H9 (cell line): Measurements from ENCODE around the gene COLEC12. TPM values are rescaled to one million over a fixed set of nuclear protein-coding genes. Genes with fewer than 3 reads are reported as not detected.

Experiments
- DNase-seq: peaks from one replicate; pipeline ENCODE4 v3.0.0-alpha.2; 2017
- H2AFZ ChIP-seq: one replicate; pipeline ENCODE4 v1.6.1; 2013; ENCODE audit warnings: mild to moderate bottlenecking, low read length, control low read depth, moderate library complexity
- H2AK5ac ChIP-seq: 2 replicates; pipeline ENCODE4 v1.6.1; 2013; ENCODE audit warnings: low read length, control low read depth, mixed read lengths; ENCODE audit not compliant: insufficient read length
- H2BK120ac ChIP-seq: one replicate; pipeline ENCODE4 v1.6.1; 2013; ENCODE audit warnings: low read depth, mild to moderate bottlenecking, low read length, control low read depth, inconsistent platforms; ENCODE audit not compliant: poor library complexity, severe bottlenecking
- H2BK12ac ChIP-seq: 2 replicates; pipeline ENCODE4 v1.6.1; 2013; ENCODE audit warnings: low read length, control low read depth, mixed read lengths, low read depth; ENCODE audit not compliant: insufficient read length
- H2BK15ac ChIP-seq: 2 replicates; pipeline ENCODE4 v1.6.1; 2013; ENCODE audit warnings: low read depth, low read length, control low read depth
- H2BK20ac ChIP-seq: one replicate; pipeline ENCODE4 v1.6.1; 2013; ENCODE audit warnings: low read depth, mild to moderate bottlenecking, low read length, control low read depth, inconsistent platforms; ENCODE audit not compliant: poor library complexity, severe bottlenecking
- H2BK5ac ChIP-seq: 2 replicates; pipeline ENCODE4 v1.6.1; 2013; ENCODE audit warnings: low read length, control low read depth, mixed read lengths; ENCODE audit not compliant: insufficient read length
- H3K14ac ChIP-seq: 2 replicates; pipeline ENCODE4 v1.6.1; 2013; ENCODE audit warnings: low read length, control low read depth; ENCODE audit not compliant: insufficient read depth
- H3K18ac ChIP-seq: 2 replicates; pipeline ENCODE4 v1.6.1; 2013; ENCODE audit warnings: low read depth, mild to moderate bottlenecking, mixed read lengths, low read length, control low read depth; ENCODE audit not compliant: insufficient read length
- H3K23ac ChIP-seq: 2 replicates; pipeline ENCODE4 v1.6.1; 2013; ENCODE audit warnings: low read length, control low read depth, mixed read lengths, low read depth; ENCODE audit not compliant: insufficient read length
- H3K23me2 ChIP-seq: 2 replicates; pipeline ENCODE4 v1.6.1; 2013; ENCODE audit warnings: low read depth, mild to moderate bottlenecking, mixed read lengths, low read length, control low read depth; ENCODE audit not compliant: insufficient read length, poor library complexity, severe bottlenecking
- H3K27ac ChIP-seq: 2 replicates; pipeline ENCODE4 v1.5.1; 2013; ENCODE audit warnings: low read length, control low read depth, mixed read lengths, low read depth; ENCODE audit not compliant: insufficient read length
- H3K27me3 ChIP-seq: 2 replicates; pipeline ENCODE4 v1.6.1; 2013; ENCODE audit warnings: low read length, control low read depth, inconsistent platforms; ENCODE audit not compliant: insufficient read depth
- H3K4ac ChIP-seq: 2 replicates; pipeline ENCODE4 v1.6.1; 2013; ENCODE audit warnings: low read depth, mild to moderate bottlenecking, control low read depth, inconsistent platforms, low read length, moderate library complexity
- H3K4me1 ChIP-seq: 2 replicates; pipeline ENCODE4 v1.6.1; 2013; ENCODE audit warnings: low read length, control low read depth, inconsistent platforms; ENCODE audit not compliant: insufficient read depth
- H3K4me2 ChIP-seq: 2 replicates; pipeline ENCODE4 v1.6.1; 2013; ENCODE audit warnings: low read length, control low read depth, mixed read lengths; ENCODE audit not compliant: insufficient read length, insufficient read depth
- H3K56ac ChIP-seq: 2 replicates; pipeline ENCODE4 v1.6.1; 2013; ENCODE audit warnings: low read depth, mild to moderate bottlenecking, mixed read lengths, low read length, control low read depth; ENCODE audit not compliant: insufficient read length
- H3K79me1 ChIP-seq: 2 replicates; pipeline ENCODE4 v1.6.1; 2013; ENCODE audit warnings: low read depth, mild to moderate bottlenecking, moderate library complexity, low read length, control low read depth, inconsistent platforms; ENCODE audit not compliant: insufficient read depth, poor library complexity, severe bottlenecking
- H3K79me2 ChIP-seq: 2 replicates; pipeline ENCODE4 v1.6.1; 2013; ENCODE audit warnings: low read length, control low read depth, inconsistent platforms; ENCODE audit not compliant: insufficient read depth
- H3K9ac ChIP-seq: 2 replicates; pipeline ENCODE4 v1.6.1; 2013; ENCODE audit warnings: low read length, control low read depth, mixed read lengths; ENCODE audit not compliant: insufficient read length; ENCODE audit errors: extremely low read depth
- H3K9me3 ChIP-seq: one replicate; pipeline ENCODE4 v1.6.1; 2013; ENCODE audit warnings: low read depth, low read length, inconsistent platforms; ENCODE audit not compliant: control insufficient read depth
- H3T11ph ChIP-seq: one replicate; pipeline ENCODE4 v1.6.1; 2013; ENCODE audit warnings: mild to moderate bottlenecking, low read length, control low read depth, inconsistent platforms
- H4K20me1 ChIP-seq: one replicate; pipeline ENCODE4 v1.6.1; 2013; ENCODE audit not compliant: control insufficient read depth, insufficient read length, insufficient read depth
- H4K5ac ChIP-seq: 2 replicates; pipeline ENCODE4 v1.6.1; 2013; ENCODE audit warnings: low read depth, mild to moderate bottlenecking, mixed read lengths, low read length, control low read depth; ENCODE audit not compliant: insufficient read length
- H4K8ac ChIP-seq: replicated peaks from 2 replicates; pipeline ENCODE4 v1.6.1; 2013; ENCODE audit warnings: low read length, control low read depth, mixed read lengths, low read depth; ENCODE audit not compliant: insufficient read length
- H4K91ac ChIP-seq: 2 replicates; pipeline ENCODE4 v1.6.1; 2013; ENCODE audit warnings: low read depth, mild to moderate bottlenecking, moderate library complexity, mixed read lengths, low read length, control low read depth; ENCODE audit not compliant: insufficient read length
- H3K27ac Mint-ChIP-seq, 3 experiments: 2 replicates in 2 of 3; 3 replicates in 1 of 3; pipeline ENCODE4 v1.8.0; 2020 to 2021; ENCODE audit warnings: mixed read lengths in 3 of 3, mild to moderate bottlenecking in 1 of 3, moderate library complexity in 1 of 3
- H3K27me3 Mint-ChIP-seq: 2 replicates; pipeline ENCODE4 v1.8.0; 2021; ENCODE audit warnings: low read depth, mild to moderate bottlenecking, moderate library complexity, mixed read lengths
- H3K36me3 Mint-ChIP-seq, 3 experiments: 2 replicates in 2 of 3; 3 replicates in 1 of 3; pipeline ENCODE4 v1.8.0; 2020 to 2021; ENCODE audit warnings: low read depth in 3 of 3, mixed read lengths in 3 of 3; ENCODE audit not compliant: insufficient read depth in 1 of 3
- H3K4me1 Mint-ChIP-seq, 2 experiments: 2 replicates each; pipeline ENCODE4 v1.8.0; 2020; ENCODE audit warnings: mixed read lengths in 2 of 2
- H3K4me3 Mint-ChIP-seq, 2 experiments: 2 replicates in 1 of 2; 3 replicates in 1 of 2; pipeline ENCODE4 v1.8.0; 2020 to 2021; ENCODE audit warnings: mild to moderate bottlenecking in 2 of 2, mixed read lengths in 2 of 2, moderate library complexity in 1 of 2
- H3K9me3 Mint-ChIP-seq, 2 experiments: 2 replicates in 1 of 2; 3 replicates in 1 of 2; pipeline ENCODE4 v1.8.0; 2020; ENCODE audit warnings: mild to moderate bottlenecking in 2 of 2, mixed read lengths in 2 of 2, moderate library complexity in 1 of 2
- CTCF ChIP-seq: fragments of 200-600 bp; sonication (generic); conservative IDR thresholded peaks from 3 replicates; pipeline ENCODE4 v1.8.0; 2021; ENCODE audit warnings: antibody characterized with exemption, mild to moderate bottlenecking
- WGBS: extraction: QIAGEN DNeasy Blood & Tissue Kit; methylation state at CpG from one replicate; pipeline ENCODE4 v1.1.7; 2013; ENCODE audit warnings: missing lambda C conversion rate, low lambda C conversion rate, mixed read lengths; ENCODE audit not compliant: insufficient read length; ENCODE audit errors: extremely low coverage; 5-methylcytosine and 5-hydroxymethylcytosine counted together
- total RNA-seq: library from RNA; stranded (reverse); gene quantifications from 2 replicates; pipeline ENCODE4 v1.2.1, GENCODE V29; 2021

COLEC12 gene
- total RNA-seq, 1 experiment from 2014 or later: 0.70 TPM

GRCh38 chr18:354003-354402 is 146.5 kb downstream of the COLEC12 start:
- Histone ChIP-seq H4K8ac (no peak overlapping the region), H3K79me1 (no peaks in the 10 kb centered on the region), H2BK12ac (no peak overlapping the region), H4K5ac (no peak overlapping the region), H3K23ac (no peak overlapping the region), H3K9ac (no peak overlapping the region), H3K79me2 (no peaks in the 10 kb centered on the region), H3K4me2 (no peak overlapping the region), H2AFZ (no peak overlapping the region), H3T11ph (no peak overlapping the region), H4K20me1 (no peaks in the 10 kb centered on the region), H3K27me3 (no peaks in the 10 kb centered on the region), H2BK120ac (no peak overlapping the region), H3K4ac (no peak overlapping the region), H2BK5ac (no peak overlapping the region), H3K14ac (no peak overlapping the region), H2BK15ac (no peak overlapping the region), H3K23me2 (no peaks in the 10 kb centered on the region), H3K27ac (no peak overlapping the region), H2BK20ac (no peak overlapping the region), H3K4me1 (no peaks in the 10 kb centered on the region), H3K9me3 (no peaks in the 10 kb centered on the region), H3K56ac (no peak overlapping the region), H4K91ac (no peak overlapping the region), H3K18ac (no peak overlapping the region), H2AK5ac (no peak overlapping the region)
- Mint-ChIP-seq H3K4me3 (no peak overlapping the region), H3K4me1 (peaks cover 2 to 4% of the 10 kb centered on the region in 2 experiments; a peak in 2 of 4 replicates), H3K27ac (no peak overlapping the region), H3K36me3 (no peaks in the 10 kb centered on the region), H3K27me3 (peaks cover 1% of the 10 kb centered on the region; the same call in 1 of the 2 replicates), H3K9me3 (no peaks in the 10 kb centered on the region)
- no peak for DNase-seq
- no CpG with 5 or more reads among the region's 4 CpGs for WGBS
- TF ChIP-seq CTCF: no peak
